ENCODE results near the gene ITGB4. TPM values are rescaled to one million over a fixed set of nuclear protein-coding genes. Genes with fewer than 3 reads are reported as not detected.

The ITGB4 gene
- total RNA-seq, 2 donors from 2014 or later: 252 to 318 TPM

GRCh38 chr17:75724016-75725003 is 3.1 kb downstream of the ITGB4 start:
- no peak for ATAC-seq
- peak in 1 of 2 donors; percentile 38 for DNase-seq
- intact Hi-C loops (cut with DNase I, micrococcal nuclease): no loop called here

GRCh38 chr17:75725504-75725903 is 4.2 kb downstream of the ITGB4 start:
- no peak for DNase-seq
- intact Hi-C loops (cut with DNase I, micrococcal nuclease): no loop called here
- no peak for ATAC-seq

- no peak for DNase-seq
- intact Hi-C loops (cut with DNase I, micrococcal nuclease): no loop called here
- ATAC-seq: no peak
Measured at GRCh38 chr17:75727391-75727790, 6.1 kb downstream of the ITGB4 start.

GRCh38 chr17:75729351-75729750 is 8.1 kb downstream of the ITGB4 start:
- DNase-seq (no peak), ATAC-seq (no peak)
- intact Hi-C loops (cut with DNase I, micrococcal nuclease): no loop called here

- no peak for DNase-seq
Measured at GRCh38 chr17:75730065-75730464, 8.8 kb downstream of the ITGB4 start.

GRCh38 chr17:75731086-75731715 is 9.9 kb downstream of the ITGB4 start:
- ATAC-seq: peak; percentile 3
- intact Hi-C loops (cut with DNase I, micrococcal nuclease): no loop called here
- no peak for DNase-seq

More at GRCh38 chr17:75730065-75730464, 8.8 kb downstream of the ITGB4 start:
- intact Hi-C loops (cut with DNase I, micrococcal nuclease): no loop called here
- no peak for ATAC-seq

DNA sequence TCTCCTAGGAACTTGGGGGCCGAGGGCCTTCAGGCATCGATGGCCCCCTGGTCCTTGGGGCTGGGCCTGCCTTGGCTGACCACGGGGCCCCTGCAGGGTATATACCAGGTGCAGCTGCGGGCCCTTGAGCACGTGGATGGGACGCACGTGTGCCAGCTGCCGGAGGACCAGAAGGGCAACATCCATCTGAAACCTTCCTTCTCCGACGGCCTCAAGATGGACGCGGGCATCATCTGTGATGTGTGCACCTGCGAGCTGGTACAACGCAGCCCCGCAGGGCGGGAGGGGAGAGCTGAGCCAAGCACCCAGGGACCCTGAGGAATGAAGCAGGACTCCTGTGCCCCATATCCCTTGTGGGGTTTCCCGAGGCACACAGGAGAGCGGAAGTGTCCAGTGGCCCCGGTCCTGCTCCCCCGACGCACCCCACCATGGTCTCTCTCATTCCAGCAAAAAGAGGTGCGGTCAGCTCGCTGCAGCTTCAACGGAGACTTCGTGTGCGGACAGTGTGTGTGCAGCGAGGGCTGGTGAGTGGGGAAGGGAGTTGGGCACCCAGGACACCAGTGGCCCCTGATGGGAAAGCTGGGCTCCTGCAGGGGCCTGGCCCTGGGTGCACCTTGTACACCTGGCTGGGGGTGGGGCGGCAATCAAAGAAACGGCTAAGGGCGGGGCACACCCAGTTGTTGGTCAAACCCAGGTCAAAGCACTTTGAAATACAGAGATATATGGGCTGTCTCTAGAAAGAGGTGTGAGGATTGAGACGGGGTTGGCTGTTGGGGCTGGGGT is 10.6 kb downstream of the ITGB4 start:
- DNase-seq: peak; percentile 90 to 92

DNA sequence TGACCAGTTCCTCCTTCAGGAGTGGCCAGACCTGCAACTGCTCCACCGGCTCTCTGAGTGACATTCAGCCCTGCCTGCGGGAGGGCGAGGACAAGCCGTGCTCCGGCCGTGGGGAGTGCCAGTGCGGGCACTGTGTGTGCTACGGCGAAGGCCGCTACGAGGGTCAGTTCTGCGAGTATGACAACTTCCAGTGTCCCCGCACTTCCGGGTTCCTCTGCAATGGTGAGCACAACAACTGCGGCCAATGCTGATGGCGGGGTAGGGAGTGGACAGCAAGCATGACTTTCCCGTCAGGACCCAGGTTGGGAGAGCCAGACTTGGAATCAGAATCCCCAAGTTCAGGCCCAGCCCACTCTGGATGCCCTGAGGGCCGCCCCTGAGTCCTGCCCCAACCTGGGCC is 12.2 kb downstream of the ITGB4 start:
- DNase-seq (no peak), ATAC-seq (no peak)
- intact Hi-C loops (cut with DNase I, micrococcal nuclease): no loop called here

More for the DNA sequence above, 10.6 kb downstream of the ITGB4 start:
- intact Hi-C loops (cut with DNase I, micrococcal nuclease): no loop called here
- ATAC-seq: peak; percentile 94

DNA sequence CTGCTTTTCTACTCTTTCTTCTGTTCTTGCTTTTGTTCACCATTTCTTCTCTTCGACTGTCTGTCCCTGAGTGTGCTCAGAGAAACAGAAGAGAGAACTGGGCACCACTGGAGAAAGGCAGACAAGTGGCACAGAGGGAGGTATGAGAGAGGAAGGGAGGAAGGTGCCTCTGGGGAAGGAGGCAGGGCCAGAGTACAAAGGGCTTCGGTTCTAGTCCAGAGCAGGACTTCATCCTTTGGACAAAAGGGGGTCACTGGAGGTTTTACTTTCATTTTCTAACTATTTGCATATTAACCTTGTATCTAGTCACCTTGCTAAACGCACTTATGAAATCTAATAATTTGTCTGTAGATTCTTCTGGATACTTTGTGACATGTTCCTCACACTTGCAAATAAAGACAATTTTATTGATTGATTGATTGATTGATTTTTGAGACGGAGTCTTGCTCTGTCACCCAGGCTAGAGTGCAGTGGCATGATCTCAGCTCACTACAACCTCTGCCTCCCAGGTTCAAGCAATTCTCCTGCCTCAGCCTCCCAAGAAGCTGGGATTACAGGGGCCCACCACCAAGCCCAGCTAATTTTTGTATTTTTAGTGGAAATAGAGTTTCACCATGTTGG is 13.5 kb downstream of the ITGB4 start:
- intact Hi-C loops (cut with DNase I, micrococcal nuclease): no loop called here
- no peak for ATAC-seq

GRCh38 chr17:75736173-75736835 is 15.0 kb downstream of the ITGB4 start:
- ATAC-seq: no peak
- no peak for DNase-seq
- intact Hi-C loops (cut with DNase I, micrococcal nuclease): no loop called here

More for the DNA sequence above, 13.5 kb downstream of the ITGB4 start:
- no peak for DNase-seq

- DNase-seq (no peak), ATAC-seq (no peak)
- intact Hi-C loops (cut with DNase I, micrococcal nuclease): no loop called here
Measured at GRCh38 chr17:75737133-75737962, 16.1 kb downstream of the ITGB4 start.

GRCh38 chr17:75738218-75738802 is 17.1 kb downstream of the ITGB4 start:
- no peak for DNase-seq
- intact Hi-C loops (cut with DNase I, micrococcal nuclease): no loop called here
- ATAC-seq: no peak

- intact Hi-C loops (cut with DNase I, micrococcal nuclease): no loop called here
- ATAC-seq: no peak
- no peak for DNase-seq
Measured at GRCh38 chr17:75739174-75739573, 17.9 kb downstream of the ITGB4 start.

DNA sequence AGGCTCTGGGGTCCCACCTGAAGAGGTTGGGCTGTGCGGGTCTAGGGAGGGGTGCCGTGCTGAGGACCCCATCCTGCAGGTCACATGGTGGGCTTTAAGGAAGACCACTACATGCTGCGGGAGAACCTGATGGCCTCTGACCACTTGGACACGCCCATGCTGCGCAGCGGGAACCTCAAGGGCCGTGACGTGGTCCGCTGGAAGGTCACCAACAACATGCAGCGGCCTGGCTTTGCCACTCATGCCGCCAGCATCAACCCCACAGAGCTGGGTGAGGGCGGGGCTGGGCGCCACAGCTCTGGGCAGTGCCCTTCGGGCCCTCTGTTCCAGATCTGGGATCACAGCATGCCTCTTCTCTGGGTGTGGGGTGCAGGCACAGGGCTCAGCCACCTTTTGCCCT is 18.5 kb downstream of the ITGB4 start:
- intact Hi-C loops (cut with DNase I, micrococcal nuclease): no loop called here
- DNase-seq (no peak), ATAC-seq (peak; percentile 13)

DNA sequence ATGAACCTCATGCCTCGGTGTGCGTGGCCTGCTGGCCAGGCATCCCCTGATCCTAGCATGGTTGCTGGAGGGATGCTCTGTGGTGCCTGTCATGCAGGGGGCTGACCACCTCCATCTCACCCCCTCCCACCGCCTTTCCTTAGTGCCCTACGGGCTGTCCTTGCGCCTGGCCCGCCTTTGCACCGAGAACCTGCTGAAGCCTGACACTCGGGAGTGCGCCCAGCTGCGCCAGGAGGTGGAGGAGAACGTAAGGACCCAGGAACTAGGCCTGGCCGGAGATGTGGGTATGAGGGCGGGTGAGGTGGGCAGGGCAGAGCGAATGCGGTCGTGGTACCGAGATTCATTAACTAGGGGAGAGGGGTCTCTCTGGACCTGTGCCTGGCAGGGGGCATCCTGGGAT is 19.0 kb downstream of the ITGB4 start:
- intact Hi-C loops (cut with DNase I, micrococcal nuclease): no loop called here

DNA sequence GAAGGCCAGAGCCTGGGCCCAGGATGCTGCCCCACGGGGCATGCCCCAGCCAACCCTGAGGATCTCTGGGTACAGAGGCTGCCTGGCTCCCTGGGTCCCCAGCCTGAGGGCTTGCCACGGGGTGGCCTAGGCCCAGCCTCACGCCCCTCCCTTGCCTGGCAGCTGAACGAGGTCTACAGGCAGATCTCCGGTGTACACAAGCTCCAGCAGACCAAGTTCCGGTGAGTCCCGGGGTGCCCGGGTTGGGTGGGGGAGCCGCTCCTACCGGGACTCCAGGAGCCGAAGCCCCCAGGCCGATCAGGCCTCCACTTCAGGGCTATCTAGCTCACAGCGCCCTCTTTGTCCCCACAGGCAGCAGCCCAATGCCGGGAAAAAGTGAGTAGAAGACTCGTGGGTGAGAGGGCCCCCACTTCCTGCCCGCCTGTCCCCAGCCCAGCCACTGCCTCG is 19.4 kb downstream of the ITGB4 start:
- intact Hi-C loops (cut with DNase I, micrococcal nuclease): no loop called here
- ATAC-seq (no peak), DNase-seq (no peak)

More for the DNA sequence above, 19.0 kb downstream of the ITGB4 start:
- ATAC-seq (no peak), DNase-seq (no peak)

GRCh38 chr17:75742337-75742736 is 21.1 kb downstream of the ITGB4 start:
- intact Hi-C loops (cut with DNase I, micrococcal nuclease): no loop called here
- ATAC-seq (peak; percentile 5), DNase-seq (no peak)
